ENCODE measurements around the gene MAGEA11.
"Not testable (repeated sequence)": the region's sequence is repeated elsewhere in the genome, so short reads cannot be mapped to it uniquely, and the experiment has no call there.

The MAGEA11 gene

DNA sequence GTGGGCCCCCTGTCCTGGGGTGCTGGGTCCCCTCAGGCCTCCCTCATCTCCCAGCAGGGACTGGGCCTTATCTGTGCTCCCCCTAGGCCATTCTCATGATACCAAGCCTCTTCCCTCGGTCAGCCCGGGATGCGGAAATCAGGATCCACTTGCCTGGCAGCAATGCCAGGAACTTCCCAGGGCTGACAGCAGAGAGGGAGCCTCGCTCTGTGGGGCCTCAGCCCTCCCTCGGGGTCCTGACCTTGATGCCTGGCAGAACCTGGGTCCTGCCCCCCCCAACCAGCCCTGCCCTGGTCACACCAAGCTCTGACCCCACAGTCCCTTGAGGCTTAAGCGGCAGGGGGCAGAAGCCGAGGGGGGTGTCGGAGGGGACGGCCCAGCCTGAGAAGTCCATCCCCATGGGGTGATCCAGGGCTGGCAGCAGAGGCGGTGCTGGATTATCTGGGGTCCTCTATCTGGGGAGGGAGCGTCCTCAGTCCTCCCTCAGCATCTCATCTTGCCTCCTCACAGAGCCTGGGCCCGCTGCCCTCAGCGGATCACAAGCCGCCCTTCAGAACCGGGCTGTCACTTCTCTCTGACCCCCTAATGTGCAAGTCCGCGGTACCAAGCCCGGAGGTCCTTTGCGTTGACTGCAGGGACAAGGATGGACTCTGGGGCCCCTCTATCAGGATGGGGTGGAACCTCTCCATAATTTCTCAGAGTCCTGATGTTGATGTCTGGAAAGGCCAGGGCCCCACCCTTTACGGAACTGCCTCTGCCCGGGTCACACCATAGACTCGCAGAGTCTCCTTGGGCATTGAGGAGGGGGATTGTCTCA lies 50.2 kb downstream of the MAGEA11 start:
- H3K27ac ChIP-seq (ENCODE audit: extremely low read depth, low read depth, low read length); H3K4me3 ChIP-seq (ENCODE audit: low read depth, low read length); CTCF ChIA-PET; H3K9me3 ChIP-seq (ENCODE audit: control insufficient read depth, insufficient read depth, low read depth, low read length); POLR2A ChIA-PET; H3K36me3 ChIP-seq (ENCODE audit: control insufficient read depth in 2 of 2, insufficient read depth in 1 of 2, low read length in 2 of 2); H3K4me1 ChIP-seq (ENCODE audit: control insufficient read depth, insufficient read depth, low read length): not testable (repeated sequence)

DNA sequence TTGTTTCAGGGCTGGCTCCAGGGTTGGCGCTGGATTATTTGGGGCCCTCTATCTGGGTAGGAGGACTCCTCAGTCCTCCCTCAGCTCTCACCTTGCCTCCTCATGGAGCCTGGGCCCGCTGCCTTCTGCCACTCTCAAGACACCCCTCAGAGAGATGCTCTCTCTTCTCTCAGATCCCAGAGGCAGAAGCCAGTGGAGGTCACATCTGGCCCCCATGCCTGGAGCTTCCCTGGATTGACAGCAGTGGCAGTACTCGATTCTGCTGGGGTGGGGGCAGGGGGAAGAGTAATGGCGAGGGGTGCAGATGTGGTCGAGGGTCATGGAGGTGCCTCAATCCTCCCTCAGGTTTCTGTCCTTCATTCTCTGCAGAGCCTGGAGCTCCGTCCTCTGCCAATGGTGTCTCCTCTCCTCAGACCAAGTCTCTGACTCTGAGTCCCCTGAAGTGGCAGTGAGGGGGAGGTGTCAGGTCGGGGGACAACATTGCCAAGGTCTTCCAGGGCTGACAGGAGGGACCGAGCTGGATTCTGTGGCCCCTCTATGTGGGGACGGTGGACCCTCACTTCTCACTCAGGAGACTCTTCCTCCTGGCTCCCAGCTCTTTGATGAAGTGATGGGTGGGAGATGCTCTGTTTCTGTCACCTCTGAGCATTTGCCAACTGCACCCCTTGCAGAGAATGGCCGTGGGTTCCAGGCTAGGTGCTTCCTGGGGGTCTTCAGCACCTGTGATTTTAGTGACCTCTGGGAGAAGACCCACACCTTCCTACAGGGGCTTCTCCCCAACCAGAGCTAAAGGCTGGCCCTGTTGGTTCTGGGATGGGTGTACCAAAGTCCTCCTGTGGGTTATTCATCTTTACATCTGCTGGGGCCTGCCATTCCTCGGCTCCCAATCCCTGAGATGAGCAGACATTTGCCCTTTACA lies 51.1 kb downstream of the MAGEA11 start:
- CTCF ChIA-PET = interaction anchor here (0.5 kb wide), 1 partner anchor 441 kb away, joined by 4 read pairs; no protein-coding TSS in a partner anchor
- POLR2A ChIA-PET = no interaction called here
- no peak overlapping the region for H3K4me3 ChIP-seq (ENCODE audit: low read depth, low read length)

More for the DNA sequence above, 51.1 kb downstream of the MAGEA11 start:
- TF ChIP-seq ZNF596 (tag by site-specific recombination; IDR thresholded peaks at IDR 0.05) (no peak), PRDM1 (tag by site-specific recombination; IDR thresholded peaks at IDR 0.05) (no peak), ZIC2 (tag by site-specific recombination; IDR thresholded peaks at IDR 0.05) (no peak), ZBTB20 (tag by site-specific recombination; IDR thresholded peaks at IDR 0.05) (no peak), GLIS2 (tag by site-specific recombination; IDR thresholded peaks at IDR 0.05) (no peak), ZNF549 (tag by site-specific recombination; IDR thresholded peaks at IDR 0.05) (no peak), ZFP3 (tag by site-specific recombination; IDR thresholded peaks at IDR 0.05; ENCODE audit: low read depth) (no peak), FEZF1 (tag by site-specific recombination; IDR thresholded peaks at IDR 0.05) (no peak), ZNF184 (tag by site-specific recombination; IDR thresholded peaks at IDR 0.05) (no peak), ZNF785 (tag by site-specific recombination; IDR thresholded peaks at IDR 0.05) (no peak)
- TF ChIP-seq, protein P1, sequence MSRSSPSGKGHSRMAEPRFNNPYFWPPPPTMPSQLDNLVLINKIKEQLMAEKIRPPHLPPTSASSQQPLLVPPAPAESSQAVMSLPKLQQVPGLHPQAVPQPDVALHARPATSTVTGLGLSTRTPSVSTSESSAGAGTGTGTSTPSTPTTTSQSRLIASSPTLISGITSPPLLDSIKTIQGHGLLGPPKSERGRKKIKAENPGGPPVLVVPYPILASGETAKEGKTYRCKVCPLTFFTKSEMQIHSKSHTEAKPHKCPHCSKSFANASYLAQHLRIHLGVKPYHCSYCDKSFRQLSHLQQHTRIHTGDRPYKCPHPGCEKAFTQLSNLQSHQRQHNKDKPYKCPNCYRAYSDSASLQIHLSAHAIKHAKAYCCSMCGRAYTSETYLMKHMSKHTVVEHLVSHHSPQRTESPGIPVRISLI (tag by site-specific recombination; IDR thresholded peaks at IDR 0.05) = no peak
- TF ChIP-seq, protein P2, sequence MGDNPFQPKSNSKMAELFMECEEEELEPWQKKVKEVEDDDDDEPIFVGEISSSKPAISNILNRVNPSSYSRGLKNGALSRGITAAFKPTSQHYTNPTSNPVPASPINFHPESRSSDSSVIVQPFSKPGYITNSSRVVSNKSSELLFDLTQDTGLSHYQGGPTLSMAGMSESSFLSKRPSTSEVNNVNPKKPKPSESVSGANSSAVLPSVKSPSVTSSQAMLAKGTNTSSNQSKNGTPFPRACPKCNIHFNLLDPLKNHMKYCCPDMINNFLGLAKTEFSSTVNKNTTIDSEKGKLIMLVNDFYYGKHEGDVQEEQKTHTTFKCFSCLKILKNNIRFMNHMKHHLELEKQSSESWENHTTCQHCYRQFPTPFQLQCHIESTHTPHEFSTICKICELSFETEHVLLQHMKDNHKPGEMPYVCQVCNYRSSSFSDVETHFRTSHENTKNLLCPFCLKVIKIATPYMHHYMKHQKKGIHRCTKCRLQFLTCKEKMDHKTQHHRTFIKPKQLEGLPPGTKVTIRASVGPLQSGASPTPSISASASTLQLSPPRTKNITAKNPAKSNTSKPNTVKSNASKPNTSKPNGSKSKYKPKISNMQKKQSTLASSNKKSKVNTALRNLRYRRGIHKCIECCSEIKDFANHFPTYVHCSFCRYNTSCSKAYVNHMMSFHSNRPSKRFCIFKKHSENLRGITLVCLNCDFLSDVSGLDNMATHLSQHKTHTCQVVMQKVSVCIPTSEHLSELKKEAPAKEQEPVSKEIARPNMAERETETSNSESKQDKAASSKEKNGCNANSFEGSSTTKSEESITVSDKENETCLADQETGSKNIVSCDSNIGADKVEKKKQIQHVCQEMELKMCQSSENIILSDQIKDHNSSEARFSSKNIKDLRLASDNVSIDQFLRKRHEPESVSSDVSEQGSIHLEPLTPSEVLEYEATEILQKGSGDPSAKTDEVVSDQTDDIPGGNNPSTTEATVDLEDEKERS (tag by site-specific recombination; IDR thresholded peaks at IDR 0.05) = no peak
- Histone ChIP-seq H3K36me3 (ENCODE audit: control insufficient read depth in 2 of 2, insufficient read depth in 1 of 2, low read length in 2 of 2) (no peaks in the 10 kb centered on the region), H3K27ac (ENCODE audit: extremely low read depth, low read depth, low read length) (no peak overlapping the region), H3K9me3 (ENCODE audit: control insufficient read depth, insufficient read depth, low read depth, low read length) (no peaks in the 10 kb centered on the region), H3K4me1 (ENCODE audit: control insufficient read depth, insufficient read depth, low read length) (no peaks in the 10 kb centered on the region)
